GM13976 (cell line): ENCODE measurements around the gene MDM2.
"Not testable (repeated sequence)": the region's sequence is repeated elsewhere in the genome, so short reads cannot be mapped to it uniquely, and the experiment has no call there.

Source experiments
- DNase-seq: peaks from one replicate; pipeline ENCODE4 v3.0.0; 2012; ENCODE audit warnings: low spot score
- in situ Hi-C: fragments of 300-500 bp; cut with MboI; formaldehyde crosslinking; loops from one replicate; pipeline ENCODE4 v1.12.0; 2022; ENCODE audit warnings: low sequenced_read_pairs, mixed read lengths, inconsistent platforms; ENCODE audit not compliant: unreplicated experiment
- TF ChIP-seq, protein P1 (sequence below): IDR thresholded peaks from 2 replicates; pipeline ENCODE4 v1.5.1; 2012; ENCODE audit warnings: borderline replicate concordance, mild to moderate bottlenecking; ENCODE audit not compliant: insufficient read depth; ENCODE audit errors: extremely low read depth, missing control alignments, control extremely low read depth

Gene MDM2

DNA sequence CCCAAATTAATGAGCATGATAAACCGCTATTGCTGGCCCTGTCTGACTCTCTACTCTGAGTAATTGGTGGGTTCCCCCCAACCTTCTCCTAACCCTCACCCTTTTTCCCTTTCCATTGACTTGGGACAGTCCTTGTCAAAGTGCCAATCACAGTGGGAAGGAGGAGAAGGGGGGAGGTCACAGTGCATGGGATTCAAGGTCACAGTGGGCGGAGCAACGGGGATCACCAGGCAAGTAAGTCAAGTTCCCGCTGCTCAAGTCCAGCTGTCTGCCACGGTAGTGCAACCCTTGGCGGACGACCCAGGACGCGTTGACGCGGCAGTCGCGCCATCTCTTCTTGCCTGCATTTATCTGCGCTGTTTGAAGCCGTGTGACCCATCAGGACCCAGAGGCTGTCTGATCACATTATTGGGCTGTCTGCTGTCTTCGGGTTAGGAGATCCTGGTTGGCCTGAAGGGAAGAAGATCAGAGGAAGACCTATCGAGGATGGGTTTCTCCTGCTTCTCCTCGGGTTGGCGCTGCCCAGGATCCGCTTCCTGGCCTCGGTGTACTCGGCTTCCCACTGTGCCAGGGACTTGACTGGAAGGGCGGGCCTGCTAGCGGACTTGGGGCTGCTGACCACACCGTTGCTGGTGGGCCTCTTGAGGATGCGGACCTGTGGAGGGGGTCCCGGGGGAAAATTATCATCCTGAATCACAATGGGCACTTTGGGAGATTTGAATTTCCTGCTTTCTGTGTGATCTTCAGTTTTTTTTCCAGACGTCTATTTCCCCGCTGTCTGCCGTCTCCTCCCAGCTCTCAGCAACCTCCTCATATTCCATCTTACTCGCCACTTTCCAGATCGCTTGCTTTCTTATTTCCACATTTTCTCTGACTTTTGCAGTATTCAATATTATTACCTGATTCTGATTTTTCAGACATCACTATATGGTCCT lies 3.1 kb upstream of the MDM2 start:
- TF ChIP-seq, protein P1, sequence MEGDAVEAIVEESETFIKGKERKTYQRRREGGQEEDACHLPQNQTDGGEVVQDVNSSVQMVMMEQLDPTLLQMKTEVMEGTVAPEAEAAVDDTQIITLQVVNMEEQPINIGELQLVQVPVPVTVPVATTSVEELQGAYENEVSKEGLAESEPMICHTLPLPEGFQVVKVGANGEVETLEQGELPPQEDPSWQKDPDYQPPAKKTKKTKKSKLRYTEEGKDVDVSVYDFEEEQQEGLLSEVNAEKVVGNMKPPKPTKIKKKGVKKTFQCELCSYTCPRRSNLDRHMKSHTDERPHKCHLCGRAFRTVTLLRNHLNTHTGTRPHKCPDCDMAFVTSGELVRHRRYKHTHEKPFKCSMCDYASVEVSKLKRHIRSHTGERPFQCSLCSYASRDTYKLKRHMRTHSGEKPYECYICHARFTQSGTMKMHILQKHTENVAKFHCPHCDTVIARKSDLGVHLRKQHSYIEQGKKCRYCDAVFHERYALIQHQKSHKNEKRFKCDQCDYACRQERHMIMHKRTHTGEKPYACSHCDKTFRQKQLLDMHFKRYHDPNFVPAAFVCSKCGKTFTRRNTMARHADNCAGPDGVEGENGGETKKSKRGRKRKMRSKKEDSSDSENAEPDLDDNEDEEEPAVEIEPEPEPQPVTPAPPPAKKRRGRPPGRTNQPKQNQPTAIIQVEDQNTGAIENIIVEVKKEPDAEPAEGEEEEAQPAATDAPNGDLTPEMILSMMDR, result no peak
- in situ Hi-C loops, result no loop called here
- no peak for DNase-seq

DNA sequence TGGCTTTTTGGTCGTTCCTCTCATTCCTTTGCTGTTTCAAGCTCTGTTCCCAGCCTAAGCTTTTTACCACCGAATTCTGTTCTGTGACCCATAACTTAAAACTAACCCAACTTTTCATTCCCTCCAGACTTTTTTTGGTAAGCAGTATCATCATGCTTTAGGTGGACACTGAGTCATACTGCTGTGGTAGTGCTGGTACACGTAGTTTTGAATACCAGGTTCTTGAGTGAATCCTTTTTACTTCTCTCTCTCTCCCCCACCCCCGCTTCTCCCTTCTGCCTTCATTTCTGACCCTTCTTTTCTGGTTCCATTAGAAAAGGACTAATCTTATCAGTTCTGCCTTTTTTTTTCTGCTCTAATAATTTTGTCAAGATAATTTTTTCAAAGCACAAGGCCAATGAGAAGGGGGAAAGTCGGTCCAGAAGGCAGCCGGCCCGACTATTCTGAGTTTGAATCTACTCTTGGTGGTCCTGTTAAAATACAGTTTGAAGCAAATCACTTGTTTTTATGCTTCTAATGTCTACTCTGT lies 2.3 kb upstream of the MDM2 start:
- no peak for DNase-seq
- TF ChIP-seq, protein P1, result no peak
- in situ Hi-C loops, result no loop called here

DNA sequence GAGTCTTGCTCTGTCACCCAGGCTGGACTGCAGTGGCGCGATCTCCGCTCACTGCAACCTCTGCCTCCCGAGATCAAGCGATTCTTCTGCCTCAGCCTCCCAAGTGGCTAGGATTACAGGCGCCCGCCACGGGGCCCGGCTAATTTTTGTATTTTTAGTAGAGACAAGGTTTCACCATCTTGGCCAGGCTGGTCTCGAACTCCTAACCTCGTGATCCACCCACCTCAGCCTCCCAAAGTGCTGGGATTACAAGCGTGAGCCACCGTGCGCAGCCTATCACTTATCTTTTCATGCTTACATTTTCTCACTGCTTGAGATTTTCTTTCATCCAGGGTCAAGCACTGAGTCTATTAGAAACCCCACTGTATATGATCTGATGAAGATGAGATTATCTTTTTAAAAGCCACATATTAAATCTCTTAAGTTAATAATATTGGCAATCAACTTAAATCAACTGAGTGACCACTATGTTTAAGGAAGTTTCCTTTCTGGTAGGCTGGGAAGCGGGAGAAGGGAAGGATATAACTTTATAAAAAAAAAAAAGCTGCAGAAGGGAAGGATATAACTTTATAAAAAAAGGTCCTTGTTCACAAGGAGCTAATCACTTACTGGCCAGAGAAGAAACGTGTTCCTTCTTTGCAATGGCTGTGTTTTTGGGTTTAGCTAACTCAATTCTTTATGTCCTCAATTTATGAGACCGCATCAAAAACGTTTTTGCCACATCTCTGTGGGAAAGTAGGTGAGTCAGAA lies 1.3 kb upstream of the MDM2 start:
- TF ChIP-seq, protein P1, result no peak
- in situ Hi-C loops, result no loop called here
- DNase-seq, result no peak

DNA sequence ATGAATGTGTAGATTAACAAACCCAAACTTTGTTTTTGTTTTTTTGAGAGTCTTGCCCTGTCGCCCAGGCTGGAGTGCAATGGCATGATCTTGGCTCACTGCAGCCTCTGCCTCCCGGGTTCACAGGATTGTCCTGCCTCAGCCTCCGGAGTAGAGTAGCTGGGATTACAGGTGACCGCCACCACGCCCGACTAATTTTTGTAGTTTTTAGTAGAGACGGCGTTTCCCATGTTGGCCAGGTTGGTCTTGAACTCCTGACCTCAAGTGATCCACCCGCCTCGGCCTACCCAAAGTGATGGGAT lies 752 bp upstream of the MDM2 start:
- DNase-seq, in situ Hi-C loops: not testable (repeated sequence)

DNA sequence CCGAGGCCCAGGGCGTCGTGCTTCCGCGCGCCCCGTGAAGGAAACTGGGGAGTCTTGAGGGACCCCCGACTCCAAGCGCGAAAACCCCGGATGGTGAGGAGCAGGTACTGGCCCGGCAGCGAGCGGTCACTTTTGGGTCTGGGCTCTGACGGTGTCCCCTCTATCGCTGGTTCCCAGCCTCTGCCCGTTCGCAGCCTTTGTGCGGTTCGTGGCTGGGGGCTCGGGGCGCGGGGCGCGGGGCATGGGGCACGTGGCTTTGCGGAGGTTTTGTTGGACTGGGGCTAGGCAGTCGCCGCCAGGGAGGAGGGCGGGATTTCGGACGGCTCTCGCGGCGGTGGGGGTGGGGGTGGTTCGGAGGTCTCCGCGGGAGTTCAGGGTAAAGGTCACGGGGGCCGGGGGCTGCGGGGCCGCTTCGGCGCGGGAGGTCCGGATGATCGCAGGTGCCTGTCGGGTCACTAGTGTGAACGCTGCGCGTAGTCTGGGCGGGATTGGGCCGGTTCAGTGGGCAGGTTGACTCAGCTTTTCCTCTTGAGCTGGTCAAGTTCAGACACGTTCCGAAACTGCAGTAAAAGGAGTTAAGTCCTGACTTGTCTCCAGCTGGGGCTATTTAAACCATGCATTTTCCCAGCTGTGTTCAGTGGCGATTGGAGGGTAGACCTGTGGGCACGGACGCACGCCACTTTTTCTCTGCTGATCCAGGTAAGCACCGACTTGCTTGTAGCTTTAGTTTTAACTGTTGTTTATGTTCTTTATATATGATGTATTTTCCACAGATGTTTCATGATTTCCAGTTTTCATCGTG lies 612 bp downstream of the MDM2 start:
- TF ChIP-seq, protein P1, result no peak

DNA sequence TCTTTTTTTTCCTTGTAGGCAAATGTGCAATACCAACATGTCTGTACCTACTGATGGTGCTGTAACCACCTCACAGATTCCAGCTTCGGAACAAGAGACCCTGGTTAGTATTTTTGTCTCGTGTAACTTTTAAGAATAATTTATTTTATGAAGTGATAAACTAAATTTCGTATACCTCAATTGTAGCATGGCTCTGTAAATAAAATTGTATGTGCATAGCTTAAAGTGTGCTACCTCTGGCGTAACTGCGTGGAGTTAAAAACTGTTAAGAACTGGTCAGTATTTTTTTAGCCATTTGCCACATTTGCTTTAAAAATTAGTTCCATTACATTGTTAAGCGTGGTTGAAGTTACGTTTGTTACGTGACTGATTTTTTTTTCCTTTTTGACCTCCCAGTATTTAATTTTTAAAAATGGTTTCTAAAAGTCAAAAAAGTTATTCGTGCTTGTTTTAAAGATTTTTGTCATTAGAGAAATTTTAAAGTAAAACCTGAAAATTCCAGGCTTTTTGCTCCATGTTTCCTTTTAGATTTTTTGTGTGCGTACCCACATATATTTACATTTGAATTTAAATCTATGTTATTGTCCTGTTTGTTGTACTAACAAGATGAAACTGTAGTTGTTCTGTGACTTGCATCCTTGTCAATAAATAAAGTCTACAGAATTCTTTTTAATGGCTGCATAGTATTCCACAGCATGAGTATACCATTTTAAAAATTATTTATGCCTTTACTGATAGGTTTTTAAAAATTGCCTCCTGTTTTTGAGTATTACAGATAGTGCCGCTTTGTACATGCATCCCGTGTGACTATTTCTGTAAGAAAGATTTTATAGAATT lies 1.4 kb downstream of the MDM2 start:
- in situ Hi-C loops, result no loop called here
- TF ChIP-seq, protein P1, result no peak
- DNase-seq, result no peak

More for the DNA sequence above, 612 bp downstream of the MDM2 start:
- DNase-seq, result peak; percentile 84
- in situ Hi-C loops, result no loop called here

DNA sequence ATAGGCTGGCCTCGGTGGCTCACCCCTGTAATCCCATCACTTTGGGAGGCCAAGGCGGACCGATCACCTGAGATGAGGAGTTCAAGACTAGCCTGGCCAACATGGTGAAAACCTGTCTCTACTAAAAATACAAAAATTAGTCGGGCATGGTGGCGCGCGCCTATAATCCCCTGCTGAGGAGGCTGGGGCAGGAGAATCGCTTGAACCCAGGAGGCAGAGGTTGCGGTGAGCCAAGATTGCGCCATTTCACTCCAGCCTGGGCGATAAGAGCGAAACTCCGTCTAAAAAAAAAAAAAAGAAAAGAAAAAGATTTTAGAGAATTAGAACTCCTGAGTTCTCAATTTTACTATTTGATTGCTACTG lies 2.0 kb downstream of the MDM2 start:
- DNase-seq, in situ Hi-C loops: not testable (repeated sequence)

DNA sequence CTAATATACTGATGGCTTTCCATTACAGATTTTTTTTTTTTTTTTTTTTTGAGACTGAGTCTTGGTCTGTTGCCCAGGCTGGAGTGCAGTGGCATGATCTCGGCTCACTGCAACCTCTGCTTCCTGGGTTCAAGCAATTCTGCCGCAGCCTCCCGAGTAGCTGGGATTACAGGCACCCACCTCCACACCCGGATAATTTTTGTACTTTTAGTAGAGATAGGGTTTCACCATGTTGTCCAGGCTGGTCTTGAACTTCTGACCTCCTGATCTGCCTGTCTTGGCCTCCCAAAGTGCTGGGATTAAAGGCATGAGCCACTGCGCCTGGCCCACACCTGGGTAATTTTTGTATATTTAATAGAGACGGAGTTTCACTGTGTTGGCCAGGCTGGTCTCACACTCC lies 3.6 kb downstream of the MDM2 start:
- DNase-seq, in situ Hi-C loops: not testable (repeated sequence)
